Measurements from ENCODE around the gene ADGRF3. TPM values are rescaled to one million over a fixed set of nuclear protein-coding genes. Genes with fewer than 3 reads are reported as not detected.
A peak's percentile ranks its signal among the peaks of the same experiment; 100 is the strongest.

Gene ADGRF3
- total and polyA plus RNA-seq, 2 of the 8 experiments (the other 6 are each of a cell fraction or from before 2014, with no cell fraction given) = 0.54 to 0.69 TPM

DNA sequence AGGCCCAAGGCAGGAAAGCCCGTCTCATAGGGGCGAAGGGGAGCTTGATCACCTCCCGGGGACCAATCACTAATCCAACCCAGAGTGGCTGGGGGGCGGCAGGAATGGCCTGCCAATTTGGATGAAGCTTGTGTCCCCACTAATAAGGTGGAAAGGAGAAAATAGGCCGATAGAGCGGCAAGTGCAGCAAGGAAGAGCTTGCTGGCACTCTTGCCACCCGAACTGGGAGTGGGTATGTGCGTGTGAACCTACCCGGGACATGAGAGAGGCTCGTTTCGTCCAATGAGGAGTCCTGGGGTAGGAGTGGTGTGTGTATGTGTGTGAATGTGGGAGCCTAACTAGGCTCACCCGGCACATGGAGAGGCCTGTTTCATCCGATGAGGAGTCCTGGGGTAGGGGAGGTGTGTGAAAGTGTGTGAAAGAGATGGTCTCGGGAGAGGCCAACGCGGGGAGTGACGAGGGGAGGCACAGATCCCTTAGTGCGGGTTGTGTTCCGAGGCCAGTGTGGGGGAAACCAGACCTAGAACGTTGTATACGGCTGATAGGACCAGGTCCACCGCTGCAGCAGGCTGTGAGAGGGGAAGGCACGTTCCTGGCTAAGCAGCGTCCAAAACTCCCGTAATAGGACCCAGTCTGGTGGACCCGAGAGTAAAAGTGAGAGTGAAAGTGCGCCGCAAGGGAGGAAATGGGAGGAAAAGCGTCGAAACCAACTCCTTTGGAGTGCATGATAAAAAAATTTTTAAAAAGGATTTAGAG lies 47.8 kb downstream of the ADGRF3 start:
- peaks cover 10 to 17% (median 11%) of the 10 kb centered on the region in 4 experiments for H3K4me1 ChIP-seq (replicated peaks in 1 of 4; ENCODE audit: control insufficient read depth in 3 of 4, insufficient read depth in 4 of 4, low read length in 3 of 4)
- peak overlapping the region; percentile 84 for H4K91ac ChIP-seq (replicated peaks; ENCODE audit: insufficient read length, low read length)
- peak overlapping the region; percentile 91 for H3K27ac ChIP-seq (ENCODE audit: low read depth, low read length)
- peak overlapping the region; percentile 81 for H4K8ac ChIP-seq (ENCODE audit: extremely low read depth, insufficient read depth, low read length)
- H2BK12ac ChIP-seq (ENCODE audit: low read depth, low read length) = peak overlapping the region; percentile 87
- H4K20me1 ChIP-seq (replicated peaks in 1 of 2; ENCODE audit: control insufficient read depth in 1 of 2, insufficient read depth in 2 of 2, low read length in 2 of 2) = no peaks in the 10 kb centered on the region
- H2BK20ac ChIP-seq (ENCODE audit: low read length) = peak overlapping the region; percentile 91
- no peaks in the 10 kb centered on the region for H3K27me3 ChIP-seq (replicated peaks in 1 of 4; ENCODE audit: control insufficient read depth in 3 of 4, extremely low read depth in 1 of 4, insufficient read depth in 3 of 4, low read length in 3 of 4)
- ChIA-PET POLR2A (ENCODE audit: partially characterized antibody) (interaction anchor here (0.7 to 4.4 kb wide), 12 partner anchors 9 to 198 kb away, joined by 3 to 37 read pairs (median 4); partner anchors contain the start of genes HADHA, HADHB and SELENOI), CTCF (ENCODE audit: partially characterized antibody) (interaction anchor here (0.6 to 2.2 kb wide), 7 partner anchors 15 to 718 kb away, joined by 3 to 6 read pairs (median 4); no protein-coding TSS in a partner anchor)
- DNase-seq (ENCODE audit: low read depth in 1 of 2, low spot score in 2 of 2) = peak in 1 of 2 experiments; percentile 71
- H4K5ac ChIP-seq (ENCODE audit: insufficient read length, low read depth, low read length) = peak overlapping the region; percentile 76
- peak overlapping the region; percentile 97 for H3K18ac ChIP-seq (ENCODE audit: extremely low read depth, low read length)
- H3K4me3 ChIP-seq (ENCODE audit: extremely low read depth in 1 of 4, insufficient read depth in 2 of 4, low read depth in 3 of 4, low read length in 4 of 4) = peak overlapping the region; percentile 47 to 78 (median 70)
- no peaks in the 10 kb centered on the region for H3K79me1 ChIP-seq (ENCODE audit: low read depth, low read length)
- H2AK5ac ChIP-seq (ENCODE audit: low read depth, low read length) = no peak overlapping the region; the same call in 1 of the 2 replicates
- H3K9me3 ChIP-seq (ENCODE audit: insufficient read depth in 2 of 2, low read depth in 1 of 2, low read length in 1 of 2) = no peaks in the 10 kb centered on the region
- peak overlapping the region; percentile 99 for H2BK5ac ChIP-seq (ENCODE audit: low read depth, low read length)
- no peaks in the 10 kb centered on the region for H3K36me3 ChIP-seq (ENCODE audit: control insufficient read depth in 2 of 4, insufficient read depth in 4 of 4, low read length in 3 of 4)
- WGBS, 2 experiments (ENCODE audit: extremely low coverage in 1 of 2, insufficient coverage in 1 of 2, insufficient read length in 1 of 2, insufficient replicate concordance in 2 of 2, low coverage in 1 of 2, low lambda C conversion rate in 2 of 2, missing lambda C conversion rate in 1 of 2) = 3% methylated on average over 25 of the region's 30 CpGs; no CpG with 5 or more reads in 1 of the 2 experiments
- peak overlapping the region; percentile 58 to 81 (median 70) for H3K9ac ChIP-seq (replicated peaks in 1 of 4; ENCODE audit: extremely low read depth in 1 of 4, low read depth in 3 of 4, low read length in 3 of 4)
- FAIRE-seq = no peak
- H3K4ac ChIP-seq (replicated peaks; ENCODE audit: insufficient read length, low read depth, low read length) = no peak overlapping the region
- no peak overlapping the region for H3K23ac ChIP-seq (ENCODE audit: insufficient read length)
- H3K14ac ChIP-seq (ENCODE audit: insufficient read length) = no peak overlapping the region
- H3K23me2 ChIP-seq (ENCODE audit: low read depth, low read length) = peaks cover 14% of the 10 kb centered on the region
- peak overlapping the region; percentile 25 for H2BK120ac ChIP-seq (replicated peaks; ENCODE audit: low read depth, low read length)
- H3K56ac ChIP-seq (replicated peaks; ENCODE audit: insufficient read length, low read depth, low read length) = no peak overlapping the region
- peak overlapping the region; percentile 88 to 99 for H3K4me2 ChIP-seq (ENCODE audit: insufficient read depth in 1 of 2, low read depth in 2 of 2, low read length in 2 of 2)
- peaks cover 0 to 12% of the 10 kb centered on the region in 2 experiments; a peak in 2 of 4 replicates for H3K79me2 ChIP-seq (ENCODE audit: control insufficient read depth in 1 of 2, insufficient read depth in 2 of 2, low read length in 2 of 2)
- H2AFZ ChIP-seq (ENCODE audit: low read length) = peak overlapping the region; percentile 76
- H2BK15ac ChIP-seq (ENCODE audit: low read length) = peak overlapping the region; percentile 3; the same call in 1 of the 2 replicates
- TF ChIP-seq EZH2 (IDR thresholded peaks at IDR 0.05; ENCODE audit: low read depth, low read length, severe bottlenecking) = no peak
- TF ChIP-seq, protein P1, sequence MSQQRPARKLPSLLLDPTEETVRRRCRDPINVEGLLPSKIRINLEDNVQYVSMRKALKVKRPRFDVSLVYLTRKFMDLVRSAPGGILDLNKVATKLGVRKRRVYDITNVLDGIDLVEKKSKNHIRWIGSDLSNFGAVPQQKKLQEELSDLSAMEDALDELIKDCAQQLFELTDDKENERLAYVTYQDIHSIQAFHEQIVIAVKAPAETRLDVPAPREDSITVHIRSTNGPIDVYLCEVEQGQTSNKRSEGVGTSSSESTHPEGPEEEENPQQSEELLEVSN (IDR thresholded peaks at IDR 0.05) = peak; percentile 46; the same call in 1 of the 2 replicates
- TF ChIP-seq SAP30 (IDR thresholded peaks at IDR 0.05; ENCODE audit: insufficient read depth, insufficient replicate concordance, low read length) = peak; percentile 45
- no peak for TF ChIP-seq PHF8 (conservative IDR thresholded peaks at IDR 0.05; ENCODE audit: low read depth, low read length)
- no peak for TF ChIP-seq CREB1 (IDR thresholded peaks at IDR 0.05)
- no peak for TF ChIP-seq TAF7 (optimal IDR thresholded peaks at IDR 0.05; ENCODE audit: borderline replicate concordance, low read depth, low read length)
- TF ChIP-seq CHD1 (IDR thresholded peaks at IDR 0.05; ENCODE audit: low read depth, low read length) = 0 out of 2 replicates have a peak, but pooled peaks have one; percentile 41
- TF ChIP-seq ZNF274 (IDR thresholded peaks at IDR 0.05; ENCODE audit: borderline replicate concordance, extremely low read depth, low read length) = no peak
- no peak for TF ChIP-seq NANOG (IDR thresholded peaks at IDR 0.05; ENCODE audit: insufficient read depth, low read depth, low read length, poor library complexity, severe bottlenecking)
- TF ChIP-seq POLR2A (IDR thresholded peaks at IDR 0.05; ENCODE audit: control extremely low read depth in 1 of 2, low read depth in 2 of 2, low read length in 2 of 2) = no peak
- TF ChIP-seq TAF1 (IDR thresholded peaks at IDR 0.05; ENCODE audit: low read depth, low read length) = 0 out of 2 replicates have a peak, but pooled peaks have one; percentile 28
